K562 (cell line): ENCODE data around the gene DLX4. TPM values are rescaled to one million over a fixed set of nuclear protein-coding genes. Genes with fewer than 3 reads are reported as not detected.

Experiments
- ATAC-seq: fragments of 200-7000 bp; cut with Tn5 transposase; 3 replicates; pipeline ENCODE4 v1.9.1; 2020; ENCODE audit warnings: moderate library complexity
- BruUV-seq: library from RNA; stranded (reverse); fragments of 400-500 nt; replicated peaks from 2 replicates; lab custom pipeline; 2021; lab: Mats Ljungman, UMichigan
- CTCF ChIA-PET: fragments of 300-600 bp; formaldehyde crosslinking; extraction: SDS; loops from one replicate; lab custom pipeline; 2021; ENCODE audit warnings: low intra/inter-chr PET ratio; lab: Yijun Ruan, JAX
- POLR2A ChIA-PET: fragments of 300-600, 350-650 bp; sonication (Branson Sonifier 250); formaldehyde crosslinking; extraction: SDS; loops from one replicate; lab custom pipeline; 2021; ENCODE audit warnings: antibody characterized with exemption, inconsistent platforms; lab: Yijun Ruan, JAX
- DNase-seq, 4 experiments: peaks; one replicate each; pipeline versions ENCODE4 v3.0.0 to v3.0.0-alpha.2; 2011 to 2018; ENCODE audit warnings: low spot score in 3 of 4, mixed read lengths in 3 of 4; ENCODE audit errors: extremely low read depth in 1 of 4
- FAIRE-seq: peaks from 2 replicates; lab custom pipeline; 2011; peaks lifted over from hg19 to GRCh38; lab: Jason Lieb, UNC
- H2AFZ ChIP-seq: 2 replicates; pipeline ENCODE4 v1.6.0; 2011; ENCODE audit warnings: low read depth, low read length, control low read depth, inconsistent platforms
- H3K27ac ChIP-seq: fragments of 200-600 bp; 3 replicates; pipeline ENCODE4 v1.8.0; 2011; ENCODE audit warnings: low read depth, mild to moderate bottlenecking, control low read depth, inconsistent platforms, low read length, moderate library complexity, mixed read lengths; ENCODE audit errors: extremely low read depth
- H3K27me3 ChIP-seq, 2 experiments: fragments of 300-600 bp in 1 of 2; 2 replicates in 1 of 2; 3 replicates in 1 of 2; pipeline versions ENCODE4 v1.6.0 to v1.8.0; 2011; ENCODE audit warnings: inconsistent platforms in 2 of 2, low read length in 2 of 2, mild to moderate bottlenecking in 1 of 2, mixed read lengths in 1 of 2, moderate library complexity in 1 of 2; ENCODE audit not compliant: control insufficient read depth in 2 of 2, insufficient read depth in 2 of 2
- H3K36me3 ChIP-seq: fragments of 300-600 bp; 3 replicates; pipeline ENCODE4 v1.8.0; 2011; ENCODE audit warnings: mild to moderate bottlenecking, low read length, inconsistent platforms; ENCODE audit not compliant: control insufficient read depth, insufficient read depth
- H3K4me1 ChIP-seq, 2 experiments: fragments of 200-600 bp in 1 of 2; replicated peaks in 1 of 2; 2 replicates in 1 of 2; 3 replicates in 1 of 2; pipeline versions ENCODE4 v1.5.1 to v1.8.0; 2011; ENCODE audit warnings: inconsistent platforms in 2 of 2, low read length in 2 of 2, mild to moderate bottlenecking in 1 of 2, mixed read lengths in 1 of 2, moderate library complexity in 1 of 2; ENCODE audit not compliant: control insufficient read depth in 2 of 2, insufficient read depth in 2 of 2
- H3K4me2 ChIP-seq: 2 replicates; pipeline ENCODE4 v1.6.1; 2011; ENCODE audit warnings: low read length, control low read depth, inconsistent platforms, mixed read lengths; ENCODE audit not compliant: insufficient read depth
- H3K4me3 ChIP-seq: fragments of 200-600 bp; sonication (generic), shearing (Covaris generic); 2 replicates; pipeline ENCODE4 v1.5.1; 2016; ENCODE audit warnings: control low read depth, inconsistent platforms
- H3K79me2 ChIP-seq: fragments of 200-600 bp; 3 replicates; pipeline ENCODE4 v1.8.0; 2011; ENCODE audit warnings: low read length, inconsistent platforms; ENCODE audit not compliant: control insufficient read depth, insufficient read depth
- H3K9ac ChIP-seq, 2 experiments: 2 replicates each; pipeline versions ENCODE4 v1.6.0 to v1.6.1; 2011; ENCODE audit warnings: low read depth in 2 of 2, low read length in 2 of 2, control low read depth in 1 of 2, inconsistent platforms in 1 of 2, mild to moderate bottlenecking in 1 of 2, mixed read lengths in 1 of 2; ENCODE audit not compliant: insufficient read depth in 1 of 2
- H3K9me1 ChIP-seq: one replicate; pipeline ENCODE4 v1.6.0; 2011; ENCODE audit warnings: inconsistent platforms, mild to moderate bottlenecking, low read length, moderate library complexity; ENCODE audit not compliant: control insufficient read depth, insufficient read depth
- H3K9me3 ChIP-seq: replicated peaks from 2 replicates; pipeline ENCODE4 v1.5.1; 2011; ENCODE audit warnings: low read depth, low read length, inconsistent platforms; ENCODE audit not compliant: control insufficient read depth, insufficient read depth
- H4K20me1 ChIP-seq: replicated peaks from 2 replicates; pipeline ENCODE4 v1.6.1; 2011; ENCODE audit warnings: low read length, inconsistent platforms, mixed read lengths; ENCODE audit not compliant: control insufficient read depth, insufficient read depth
- ATF7 ChIP-seq: fragments of 450-650 bp; IDR thresholded peaks from 2 replicates; pipeline ENCODE4 v1.7.1; 2014; ENCODE audit warnings: mild to moderate bottlenecking, moderate library complexity
- KDM5B ChIP-seq: fragments of 200-600 bp; sonication (generic); IDR thresholded peaks from 2 replicates; pipeline ENCODE4 v1.6.1; 2012; ENCODE audit warnings: low read depth, mild to moderate bottlenecking, moderate library complexity, low read length, control low read depth, inconsistent platforms; ENCODE audit not compliant: insufficient replicate concordance
- NFRKB ChIP-seq: fragments of 450-650 bp; IDR thresholded peaks from 2 replicates; pipeline ENCODE4 v1.6.1; 2016; ENCODE audit warnings: low read depth
- SPI1 ChIP-seq: IDR thresholded peaks from 2 replicates; pipeline ENCODE4 v1.6.1; 2011; ENCODE audit warnings: low read depth, low read length, control low read depth, borderline replicate concordance
- ZNF165 ChIP-seq: fragments of 250-450 bp; sonication (Bioruptor Pico); IDR thresholded peaks from 2 replicates; pipeline ENCODE4 v1.4.0; 2020; ENCODE audit warnings: borderline replicate concordance
- WGBS: fragments of 100-300 bp; shearing (Covaris generic); methylation state at CpG from one replicate; pipeline ENCODE4 v1.1.6; 2016; ENCODE audit warnings: low coverage, mixed read lengths; ENCODE audit not compliant: insufficient coverage; ENCODE audit errors: missing lambda C conversion rate; 5-methylcytosine and 5-hydroxymethylcytosine counted together
- in situ Hi-C: fragments of 300-500 bp; cut with MboI; formaldehyde crosslinking; loops from 4 replicates; pipeline ENCODE4 v1.15.0; 2018; ENCODE audit warnings: inconsistent platforms, mixed read lengths
- intact Hi-C: fragments of 100-400 bp; cut with micrococcal nuclease; formaldehyde crosslinking; loops from 2 replicates; pipeline ENCODE4 v1.14.2; 2022
- polyA plus RNA-seq, 8 experiments: library from polyadenylated mRNA; depleted of rRNA in 4 of 8; stranded (reverse) in 5 of 8; unstranded in 3 of 8; fragments of >200 nt; fragmentation: Nextera tagmentation in 2 of 8; fragmentation: Illumina TruSeq in 1 of 8; extraction: Ambion mirVana in 2 of 8; extraction: Trizol in 1 of 8; gene quantifications; 2 replicates each; pipeline versions ENCODE4 v1.2.1 to v1.2.3, GENCODE V29; 2011 to 2014; ENCODE audit warnings: inconsistent platforms in 1 of 8, missing spikeins in 1 of 8
- total RNA-seq, 7 experiments: library from RNA; depleted of rRNA in 6 of 7; stranded (reverse); fragments of >200 nt in 6 of 7; fragmentation: Illumina TruSeq in 2 of 7; extraction: Trizol in 2 of 7; gene quantifications; 2 replicates each; pipeline versions ENCODE4 v1.2.1 to v1.2.3, GENCODE V29; 2011 to 2021; ENCODE audit warnings: low replicate concordance in 1 of 7
- TF ChIP-seq, protein P1 (sequence below): sonication (generic); formaldehyde crosslinking; IDR thresholded peaks from 2 replicates; pipeline ENCODE4 v1.8.1; 2023; ENCODE audit warnings: mild to moderate bottlenecking, missing genetic modification reagents
- TF ChIP-seq, protein P2 (sequence below), 2 experiments: IDR thresholded peaks in 1 of 2; conservative IDR thresholded peaks in 1 of 2; 2 replicates each; pipeline ENCODE4 v1.6.1; 2016; ENCODE audit warnings: low read depth in 2 of 2, mild to moderate bottlenecking in 1 of 2, missing compliant biosample characterization in 1 of 2, missing genetic modification characterization in 1 of 2, moderate library complexity in 1 of 2
- TF ChIP-seq, protein P3 (sequence below): fragments of 250-450 bp; sonication (Bioruptor Pico); IDR thresholded peaks from 2 replicates; pipeline ENCODE4 v1.5.0; 2021

Gene DLX4
- total and polyA plus RNA-seq, 9 of the 15 experiments (the other 6 are each of a cell fraction or from before 2014, with no cell fraction given): 0.15 to 2.2 (median 0.58) TPM

DNA sequence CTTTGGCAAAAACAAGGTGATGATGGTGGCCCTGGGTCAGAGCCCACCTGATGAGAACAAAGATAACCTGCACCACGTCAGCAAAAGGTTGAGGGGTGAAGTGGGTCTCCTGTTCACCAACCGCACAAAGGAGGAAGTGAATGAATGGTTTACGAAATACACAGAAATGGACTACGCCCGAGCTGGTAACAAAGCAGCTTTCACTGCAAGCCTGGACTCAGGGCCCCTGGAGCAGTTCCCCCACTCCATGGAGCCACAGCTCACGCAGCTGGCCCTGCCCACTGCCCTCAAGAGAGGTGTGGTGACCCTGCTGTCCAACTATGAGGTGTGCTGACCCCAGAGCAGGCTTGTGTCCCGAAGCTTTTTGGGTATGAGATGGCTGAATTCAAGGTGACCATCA is 29.7 kb upstream of the DLX4 start:
- Histone ChIP-seq H3K9me3 (no peaks in the 10 kb centered on the region), H3K4me3 (no peak overlapping the region), H3K27me3 (peaks cover 30 to 70% of the 10 kb centered on the region in 2 experiments), H4K20me1 (0 out of 2 replicates have a peak, but pooled peaks cover 9% of the 10 kb centered on the region), H3K27ac (no peak overlapping the region), H3K9ac (no peak overlapping the region), H3K4me2 (no peak overlapping the region), H3K36me3 (no peaks in the 10 kb centered on the region), H3K4me1 (peaks cover 5 to 10% of the 10 kb centered on the region in 2 experiments; a peak in 4 of 5 replicates), H3K79me2 (no peaks in the 10 kb centered on the region), H3K9me1 (no peaks in the 10 kb centered on the region)
- 0% methylated on average over 7 of the region's 7 CpGs for WGBS
- ChIA-PET CTCF (no interaction called here), POLR2A (interaction anchor here (1.1 kb wide), 1 partner anchor 22 kb away, joined by 3 read pairs; no protein-coding TSS in a partner anchor)
- DNase-seq (no peak), FAIRE-seq (peak; percentile 49), ATAC-seq (no peak)
- in situ Hi-C loops: no loop called here
- BruUV-seq: no TSS peak
- intact Hi-C loops: no loop called here
- TF ChIP-seq, protein P1, sequence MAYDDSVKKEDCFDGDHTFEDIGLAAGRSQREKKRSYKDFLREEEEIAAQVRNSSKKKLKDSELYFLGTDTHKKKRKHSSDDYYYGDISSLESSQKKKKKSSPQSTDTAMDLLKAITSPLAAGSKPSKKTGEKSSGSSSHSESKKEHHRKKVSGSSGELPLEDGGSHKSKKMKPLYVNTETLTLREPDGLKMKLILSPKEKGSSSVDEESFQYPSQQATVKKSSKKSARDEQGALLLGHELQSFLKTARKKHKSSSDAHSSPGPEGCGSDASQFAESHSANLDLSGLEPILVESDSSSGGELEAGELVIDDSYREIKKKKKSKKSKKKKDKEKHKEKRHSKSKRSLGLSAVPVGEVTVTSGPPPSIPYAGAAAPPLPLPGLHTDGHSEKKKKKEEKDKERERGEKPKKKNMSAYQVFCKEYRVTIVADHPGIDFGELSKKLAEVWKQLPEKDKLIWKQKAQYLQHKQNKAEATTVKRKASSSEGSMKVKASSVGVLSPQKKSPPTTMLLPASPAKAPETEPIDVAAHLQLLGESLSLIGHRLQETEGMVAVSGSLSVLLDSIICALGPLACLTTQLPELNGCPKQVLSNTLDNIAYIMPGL: no peak
- no peak for TF ChIP-seq ZNF165 (CRISPR knock-in tag)
- peak; percentile 52; the same call in 1 of the 2 replicates for TF ChIP-seq SPI1
- TF ChIP-seq, protein P2, sequence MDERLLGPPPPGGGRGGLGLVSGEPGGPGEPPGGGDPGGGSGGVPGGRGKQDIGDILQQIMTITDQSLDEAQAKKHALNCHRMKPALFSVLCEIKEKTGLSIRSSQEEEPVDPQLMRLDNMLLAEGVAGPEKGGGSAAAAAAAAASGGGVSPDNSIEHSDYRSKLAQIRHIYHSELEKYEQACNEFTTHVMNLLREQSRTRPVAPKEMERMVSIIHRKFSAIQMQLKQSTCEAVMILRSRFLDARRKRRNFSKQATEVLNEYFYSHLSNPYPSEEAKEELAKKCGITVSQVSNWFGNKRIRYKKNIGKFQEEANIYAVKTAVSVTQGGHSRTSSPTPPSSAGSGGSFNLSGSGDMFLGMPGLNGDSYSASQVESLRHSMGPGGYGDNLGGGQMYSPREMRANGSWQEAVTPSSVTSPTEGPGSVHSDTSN (CRISPR knock-in tag; IDR thresholded peaks at IDR 0.05; ENCODE audit: low read depth): no peak
- TF ChIP-seq, protein P2 (tag; conservative IDR thresholded peaks at IDR 0.05; ENCODE audit: low read depth): no peak
- no peak for TF ChIP-seq ATF7
- TF ChIP-seq, protein P3, sequence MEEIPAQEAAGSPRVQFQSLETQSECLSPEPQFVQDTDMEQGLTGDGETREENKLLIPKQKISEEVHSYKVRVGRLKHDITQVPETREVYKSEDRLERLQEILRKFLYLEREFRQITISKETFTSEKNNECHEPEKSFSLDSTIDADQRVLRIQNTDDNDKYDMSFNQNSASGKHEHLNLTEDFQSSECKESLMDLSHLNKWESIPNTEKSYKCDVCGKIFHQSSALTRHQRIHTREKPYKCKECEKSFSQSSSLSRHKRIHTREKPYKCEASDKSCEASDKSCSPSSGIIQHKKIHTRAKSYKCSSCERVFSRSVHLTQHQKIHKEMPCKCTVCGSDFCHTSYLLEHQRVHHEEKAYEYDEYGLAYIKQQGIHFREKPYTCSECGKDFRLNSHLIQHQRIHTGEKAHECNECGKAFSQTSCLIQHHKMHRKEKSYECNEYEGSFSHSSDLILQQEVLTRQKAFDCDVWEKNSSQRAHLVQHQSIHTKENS: no peak
- no peak for TF ChIP-seq NFRKB
- no peak for TF ChIP-seq KDM5B
- TF ChIP-seq, all 486 proteins: peak for 1
- no peak overlapping the region for H2AFZ ChIP-seq
